Activated B cell treated with CpG ODN at 0.5 μM for 24 hours (primary cell): Measurements from ENCODE around the gene BEAN1. TPM values are rescaled to one million over a fixed set of nuclear protein-coding genes. Genes with fewer than 3 reads are reported as not detected.

ENCODE experiments used
- ATAC-seq: fragments of 200-7000 bp; cut with Tn5 transposase; one replicate; pipeline ENCODE4 v1.10.0; 2021; ENCODE audit warnings: low read depth, mild to moderate bottlenecking, moderate library complexity
- CTCF ChIA-PET: fragments of 350-600 bp; sonication (Branson Sonifier 250); formaldehyde crosslinking; loops from one replicate; lab custom pipeline; 2021; ENCODE audit warnings: antibody characterized with exemption; lab: Charles Lee
- POLR2A ChIA-PET: fragments of 350-600 bp; sonication (Branson Sonifier 250); formaldehyde crosslinking; loops from one replicate; lab custom pipeline; 2021; ENCODE audit warnings: antibody characterized with exemption; lab: Charles Lee
- DNase-seq: peaks from one replicate; pipeline ENCODE4 v3.0.0; 2022
- H3K27ac Mint-ChIP-seq: one replicate; pipeline ENCODE4 v1.8.0; 2020; ENCODE audit warnings: mixed read lengths
- H3K27me3 Mint-ChIP-seq: one replicate; pipeline ENCODE4 v1.8.0; 2021; ENCODE audit warnings: mixed read lengths
- H3K36me3 Mint-ChIP-seq: one replicate; pipeline ENCODE4 v1.8.0; 2021; ENCODE audit warnings: low read depth, mixed read lengths
- H3K4me1 Mint-ChIP-seq: one replicate; pipeline ENCODE4 v1.8.0; 2021; ENCODE audit warnings: mixed read lengths
- H3K4me3 Mint-ChIP-seq: one replicate; pipeline ENCODE4 v1.8.0; 2020; ENCODE audit warnings: mild to moderate bottlenecking, mixed read lengths
- H3K9me3 Mint-ChIP-seq: one replicate; pipeline ENCODE4 v1.8.0; 2020; ENCODE audit warnings: mixed read lengths
- CTCF ChIP-seq: fragments of 200-600 bp; IDR thresholded peaks from one replicate; pipeline ENCODE4 v1.8.0; 2022; ENCODE audit warnings: antibody characterized with exemption, mild to moderate bottlenecking
- intact Hi-C: fragments of 100-400 bp; cut with micrococcal nuclease; formaldehyde crosslinking; loops from one replicate; pipeline ENCODE4 v1.15.1; 2024
- total RNA-seq: library from RNA; stranded (reverse); gene quantifications from 2 replicates; pipeline ENCODE4 v1.2.3, GENCODE V29; 2022

The BEAN1 gene
- total RNA-seq, 1 donor from 2014 or later: not detected

- Mint-ChIP-seq H3K27ac (no peak overlapping the region), H3K36me3 (no peaks in the 10 kb centered on the region), H3K4me3 (no peak overlapping the region), H3K9me3 (no peaks in the 10 kb centered on the region), H3K27me3 (peaks cover 29% of the 10 kb centered on the region), H3K4me1 (no peaks in the 10 kb centered on the region)
- no peak for DNase-seq
- ATAC-seq: no peak
- CTCF ChIA-PET: no interaction called here
- POLR2A ChIA-PET: no interaction called here
- intact Hi-C loops: no loop called here
- TF ChIP-seq CTCF: no peak
Measured at GRCh38 chr16:66399031-66399430, 28.1 kb upstream of the BEAN1 start.

- H3K27me3 Mint-ChIP-seq: peaks cover 33% of the 10 kb centered on the region
- CTCF ChIA-PET: no interaction called here
- no peaks in the 10 kb centered on the region for H3K36me3 Mint-ChIP-seq
- peaks cover 1% of the 10 kb centered on the region for H3K9me3 Mint-ChIP-seq
- intact Hi-C loops: no loop called here
- no peak overlapping the region for H3K27ac Mint-ChIP-seq
- POLR2A ChIA-PET: no interaction called here
- no peaks in the 10 kb centered on the region for H3K4me1 Mint-ChIP-seq
- TF ChIP-seq CTCF: no peak
- no peak for ATAC-seq
- H3K4me3 Mint-ChIP-seq: no peak overlapping the region
- DNase-seq: no peak
Measured at GRCh38 chr16:66399930-66400329, 27.2 kb upstream of the BEAN1 start.

- Mint-ChIP-seq H3K4me1 (no peaks in the 10 kb centered on the region), H3K27ac (no peak overlapping the region), H3K36me3 (no peaks in the 10 kb centered on the region), H3K9me3 (peaks cover 4% of the 10 kb centered on the region), H3K4me3 (no peak overlapping the region), H3K27me3 (peaks cover 37% of the 10 kb centered on the region)
- no peak for DNase-seq
- POLR2A ChIA-PET: no interaction called here
- CTCF ChIA-PET: no interaction called here
- no peak for ATAC-seq
- intact Hi-C loops: no loop called here
- TF ChIP-seq CTCF: no peak
Measured at GRCh38 chr16:66400503-66401380, 26.4 kb upstream of the BEAN1 start.

GRCh38 chr16:66401610-66402009 is 25.5 kb upstream of the BEAN1 start:
- Mint-ChIP-seq H3K27me3 (peaks cover 43% of the 10 kb centered on the region), H3K9me3 (peaks cover 4% of the 10 kb centered on the region), H3K27ac (no peak overlapping the region)

More at GRCh38 chr16:66401610-66402009, 25.5 kb upstream of the BEAN1 start:
- H3K4me3 Mint-ChIP-seq: no peak overlapping the region
- POLR2A ChIA-PET: no interaction called here
- H3K4me1 Mint-ChIP-seq: peaks cover 2% of the 10 kb centered on the region
- DNase-seq: no peak
- ATAC-seq: no peak
- TF ChIP-seq CTCF: no peak
- intact Hi-C loops: no loop called here
- CTCF ChIA-PET: no interaction called here
- H3K36me3 Mint-ChIP-seq: no peaks in the 10 kb centered on the region
